ENCODE data around the gene ASCC3. TPM values are rescaled to one million over a fixed set of nuclear protein-coding genes. Genes with fewer than 3 reads are reported as not detected.
"Not testable (repeated sequence)": the region's sequence is repeated elsewhere in the genome, so short reads cannot be mapped to it uniquely, and the experiment has no call there.

Gene ASCC3
- total RNA-seq, 5 donors from 2014 or later (not counting 1 experiment from before 2014, with no cell fraction given), result 39.2 to 49.6 (median 44.2) TPM

DNA sequence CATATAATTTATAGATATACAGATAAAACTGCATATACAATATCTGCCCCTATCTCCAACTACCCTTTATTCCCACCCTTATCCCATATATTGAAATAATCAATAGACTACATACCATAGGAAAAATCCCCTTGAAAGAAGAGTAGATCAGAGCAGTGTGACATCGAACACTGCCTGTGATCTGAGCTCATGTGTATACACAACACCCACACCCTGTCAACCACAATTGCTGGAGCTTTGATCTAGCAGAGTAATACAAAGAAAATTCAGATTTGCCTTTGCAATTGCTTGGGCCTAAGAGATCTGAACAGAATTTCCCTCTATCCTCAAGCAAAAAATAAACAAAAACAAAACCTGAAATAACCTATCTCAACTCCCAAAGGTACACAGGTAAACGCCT, 119.3 kb downstream of the ASCC3 start:
- no peak for DNase-seq
- Mint-ChIP-seq H3K27me3 (no peaks in the 10 kb centered on the region), H3K36me3 (peaks cover 92% of the 10 kb centered on the region), H3K9me3 (peaks cover 7 to 27% (median 10%) of the 10 kb centered on the region in 3 donors), H3K27ac (no peak overlapping the region), H3K4me3 (no peak overlapping the region), H3K4me1 (peaks cover 5 to 7% (median 6%) of the 10 kb centered on the region in 3 donors)
- ATAC-seq (replicated peaks in 1 of 4), result no peak
- no peaks in the 10 kb centered on the region for H3K27me3 ChIP-seq (replicated peaks in 1 of 2; ENCODE audit: control insufficient read depth in 2 of 2, extremely low read depth in 1 of 2, insufficient read depth in 2 of 2, low read length in 1 of 2)
- ChIA-PET POLR2A (no interaction called here), CTCF (interaction anchor here in 1 of 2 donors (0.7 kb wide), 1 partner anchor 886 kb away, joined by 4 read pairs; no protein-coding TSS in a partner anchor)
- WGBS (ENCODE audit: insufficient coverage), result no CpG with 5 or more reads among the region's 2 CpGs
- peaks cover 3 to 45% of the 10 kb centered on the region in 2 donors for H3K36me3 ChIP-seq (ENCODE audit: control insufficient read depth in 2 of 2, extremely low read depth in 1 of 2, insufficient read depth in 1 of 2, low read length in 1 of 2)
- no peak overlapping the region for H3K4me3 ChIP-seq (ENCODE audit: control insufficient read depth in 1 of 2, extremely low read depth in 1 of 2, low read length in 1 of 2)
- H3K4me1 ChIP-seq (ENCODE audit: control insufficient read depth in 1 of 2, extremely low read depth in 1 of 2, insufficient read depth in 2 of 2, low read length in 2 of 2), result no peaks in the 10 kb centered on the region
- peaks cover 2% of the 10 kb centered on the region for H3K9me3 ChIP-seq
- H3K27ac ChIP-seq (ENCODE audit: low read length), result no peak overlapping the region

DNA sequence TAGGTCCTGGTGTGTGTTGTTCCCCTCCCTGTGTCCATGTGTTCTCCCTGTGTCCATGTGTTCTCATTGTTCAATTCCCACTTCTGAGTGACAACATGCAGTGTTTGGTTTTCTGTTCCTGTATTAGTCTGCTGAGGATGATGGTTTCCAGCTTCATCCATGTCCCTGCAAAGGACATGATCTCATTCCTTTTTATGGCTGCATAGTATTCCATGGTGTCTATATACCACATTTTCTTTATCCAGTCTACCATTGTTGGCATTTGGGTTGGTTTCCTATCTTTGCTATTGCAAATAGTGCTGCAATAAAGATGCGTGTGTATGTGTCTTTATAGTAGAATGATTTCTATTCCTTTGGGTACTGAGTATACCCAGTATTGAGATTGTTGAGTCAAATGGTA, 122.7 kb downstream of the ASCC3 start:
- H3K27ac Mint-ChIP-seq; H3K4me1 Mint-ChIP-seq; ATAC-seq (replicated peaks in 1 of 4); H3K9me3 Mint-ChIP-seq; DNase-seq; H3K4me3 ChIP-seq (ENCODE audit: control insufficient read depth in 1 of 2, extremely low read depth in 1 of 2, low read length in 1 of 2); H3K4me1 ChIP-seq (ENCODE audit: control insufficient read depth in 1 of 2, extremely low read depth in 1 of 2, insufficient read depth in 2 of 2, low read length in 2 of 2); H3K27me3 ChIP-seq (replicated peaks in 1 of 2; ENCODE audit: control insufficient read depth in 2 of 2, extremely low read depth in 1 of 2, insufficient read depth in 2 of 2, low read length in 1 of 2); CTCF ChIA-PET; H3K4me3 Mint-ChIP-seq; H3K27ac ChIP-seq (ENCODE audit: low read length); H3K27me3 Mint-ChIP-seq; POLR2A ChIA-PET; H3K9me3 ChIP-seq: not testable (repeated sequence)
- no CpG with 5 or more reads among the region's 1 CpG for WGBS (ENCODE audit: insufficient coverage)
- H3K36me3 ChIP-seq (ENCODE audit: control insufficient read depth in 2 of 2, extremely low read depth in 1 of 2, insufficient read depth in 1 of 2, low read length in 1 of 2), result peaks cover 3 to 23% of the 10 kb centered on the region in 2 donors
- H3K36me3 Mint-ChIP-seq, result peaks cover 78% of the 10 kb centered on the region

DNA sequence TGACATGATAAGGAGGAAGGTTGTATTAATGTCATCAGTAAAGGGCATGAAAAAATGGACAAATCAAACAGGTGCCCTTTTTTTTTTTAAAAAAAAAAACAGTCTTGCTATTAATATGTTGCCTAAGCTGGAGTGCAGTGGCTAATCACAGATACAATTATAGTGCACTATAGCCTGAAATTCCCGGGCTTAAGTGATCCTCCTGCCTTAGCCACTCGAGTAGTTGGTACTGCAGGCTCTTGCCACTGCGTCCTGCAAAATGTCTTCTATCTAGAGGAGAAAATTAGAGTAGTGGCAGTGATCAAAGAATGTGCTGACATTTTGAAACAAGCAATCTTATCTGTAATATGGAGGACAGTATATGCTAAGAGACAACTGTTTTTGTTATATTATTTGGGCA, 127.7 kb downstream of the ASCC3 start:
- ChIA-PET CTCF (interaction anchor here in 1 of 2 donors (0.7 kb wide), 1 partner anchor 36 kb away, joined by 3 read pairs; no protein-coding TSS in a partner anchor), POLR2A (no interaction called here)
- 100% methylated on average over 2 of the region's 3 CpGs for WGBS (ENCODE audit: insufficient coverage)
- DNase-seq (no peak), ATAC-seq (replicated peaks in 1 of 4) (no peak)
- Mint-ChIP-seq H3K36me3 (peaks cover 47% of the 10 kb centered on the region), H3K4me1 (peaks cover 0 to 2% (median 2%) of the 10 kb centered on the region in 3 donors), H3K9me3 (no peaks in the 10 kb centered on the region), H3K27me3 (no peaks in the 10 kb centered on the region), H3K27ac (no peak overlapping the region), H3K4me3 (no peak overlapping the region)
- H3K4me1 ChIP-seq (ENCODE audit: control insufficient read depth in 1 of 2, extremely low read depth in 1 of 2, insufficient read depth in 2 of 2, low read length in 2 of 2), result no peaks in the 10 kb centered on the region
- no peaks in the 10 kb centered on the region for H3K27me3 ChIP-seq (replicated peaks in 1 of 2; ENCODE audit: control insufficient read depth in 2 of 2, extremely low read depth in 1 of 2, insufficient read depth in 2 of 2, low read length in 1 of 2)
- H3K36me3 ChIP-seq (ENCODE audit: control insufficient read depth in 2 of 2, extremely low read depth in 1 of 2, insufficient read depth in 1 of 2, low read length in 1 of 2), result peaks cover 0 to 5% of the 10 kb centered on the region in 2 donors
- no peak overlapping the region for H3K27ac ChIP-seq (ENCODE audit: low read length)
- no peaks in the 10 kb centered on the region for H3K9me3 ChIP-seq
- H3K4me3 ChIP-seq (ENCODE audit: control insufficient read depth in 1 of 2, extremely low read depth in 1 of 2, low read length in 1 of 2), result no peak overlapping the region

- Histone ChIP-seq H3K27me3 (replicated peaks in 1 of 2; ENCODE audit: control insufficient read depth in 2 of 2, extremely low read depth in 1 of 2, insufficient read depth in 2 of 2, low read length in 1 of 2) (no peaks in the 10 kb centered on the region), H3K9me3 (no peaks in the 10 kb centered on the region), H3K4me3 (ENCODE audit: control insufficient read depth in 1 of 2, extremely low read depth in 1 of 2, low read length in 1 of 2) (no peak overlapping the region), H3K27ac (ENCODE audit: low read length) (no peak overlapping the region), H3K36me3 (ENCODE audit: control insufficient read depth in 2 of 2, extremely low read depth in 1 of 2, insufficient read depth in 1 of 2, low read length in 1 of 2) (peaks cover 0 to 5% of the 10 kb centered on the region in 2 donors), H3K4me1 (ENCODE audit: control insufficient read depth in 1 of 2, extremely low read depth in 1 of 2, insufficient read depth in 2 of 2, low read length in 2 of 2) (no peaks in the 10 kb centered on the region)
- Mint-ChIP-seq H3K4me3 (no peak overlapping the region), H3K27me3 (no peaks in the 10 kb centered on the region), H3K9me3 (no peaks in the 10 kb centered on the region), H3K36me3 (peaks cover 44% of the 10 kb centered on the region), H3K4me1 (no peaks in the 10 kb centered on the region), H3K27ac (no peak overlapping the region)
- WGBS (ENCODE audit: insufficient coverage), result 0% methylated on average over 1 of the region's 3 CpGs
- DNase-seq (no peak), ATAC-seq (replicated peaks in 1 of 4) (no peak)
- CTCF ChIA-PET, result interaction anchor here in 1 of 2 donors (1.0 kb wide), 1 partner anchor 32 kb away, joined by 3 read pairs; no protein-coding TSS in a partner anchor
- POLR2A ChIA-PET, result no interaction called here
Measured at GRCh38 chr6:100751590-100751989, 129.5 kb downstream of the ASCC3 start.

DNA sequence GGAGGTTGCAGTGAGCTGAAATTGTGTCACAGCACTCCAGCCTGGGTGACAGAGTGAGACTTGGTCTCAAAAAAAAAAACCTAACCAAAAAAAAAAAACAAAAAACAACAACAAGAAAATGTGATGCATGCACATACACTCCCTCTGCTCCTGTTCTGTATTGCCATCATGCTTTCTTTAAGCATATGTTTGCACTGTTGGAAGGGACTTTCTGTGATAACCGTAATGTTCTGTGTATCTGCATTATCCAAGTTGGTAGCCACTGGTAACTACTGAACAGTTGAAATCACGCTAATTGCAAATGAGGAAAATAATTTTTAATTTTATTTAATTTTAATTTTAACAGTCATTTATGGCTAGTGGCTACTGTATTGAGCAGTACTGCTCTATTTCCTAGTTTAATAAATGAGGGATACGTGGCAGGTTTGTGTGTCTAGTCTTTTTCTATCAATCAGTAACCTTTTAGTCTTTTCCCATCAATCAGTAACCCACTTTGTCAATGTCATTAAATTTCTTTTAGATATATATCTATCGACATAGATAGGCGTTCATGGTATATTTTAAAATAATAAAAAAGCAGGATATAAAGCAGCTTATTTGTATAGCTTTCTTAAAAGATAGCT, 135.6 kb downstream of the ASCC3 start:
- no peaks in the 10 kb centered on the region for H3K9me3 ChIP-seq
- no peaks in the 10 kb centered on the region for H3K27me3 ChIP-seq (replicated peaks in 1 of 2; ENCODE audit: control insufficient read depth in 2 of 2, extremely low read depth in 1 of 2, insufficient read depth in 2 of 2, low read length in 1 of 2)
- WGBS (ENCODE audit: insufficient coverage), result no CpG with 5 or more reads among the region's 5 CpGs
- H3K9me3 Mint-ChIP-seq, result peaks cover 0 to 14% (median 8%) of the 10 kb centered on the region in 3 donors
- no peaks in the 10 kb centered on the region for H3K4me1 ChIP-seq (ENCODE audit: control insufficient read depth in 1 of 2, extremely low read depth in 1 of 2, insufficient read depth in 2 of 2, low read length in 2 of 2)
- ChIA-PET CTCF (interaction anchor here in 1 of 2 donors (0.6 kb wide), 1 partner anchor 1328 kb away, joined by 5 read pairs; no protein-coding TSS in a partner anchor), POLR2A (no interaction called here)
- ATAC-seq (replicated peaks in 1 of 4), result no peak
- no peak overlapping the region for H3K4me3 ChIP-seq (ENCODE audit: control insufficient read depth in 1 of 2, extremely low read depth in 1 of 2, low read length in 1 of 2)
- H3K27me3 Mint-ChIP-seq, result no peaks in the 10 kb centered on the region
- no peak for DNase-seq
- no peak overlapping the region for H3K4me3 Mint-ChIP-seq
- peaks cover 40% of the 10 kb centered on the region for H3K36me3 Mint-ChIP-seq
- no peak overlapping the region for H3K27ac ChIP-seq (ENCODE audit: low read length)
- no peak overlapping the region for H3K27ac Mint-ChIP-seq
- peaks cover 0 to 7% (median 5%) of the 10 kb centered on the region in 3 donors for H3K4me1 Mint-ChIP-seq
- peaks cover 3 to 10% of the 10 kb centered on the region in 2 donors for H3K36me3 ChIP-seq (ENCODE audit: control insufficient read depth in 2 of 2, extremely low read depth in 1 of 2, insufficient read depth in 1 of 2, low read length in 1 of 2)

- POLR2A ChIA-PET, result no interaction called here
- H3K36me3 ChIP-seq (ENCODE audit: control insufficient read depth in 2 of 2, extremely low read depth in 1 of 2, insufficient read depth in 1 of 2, low read length in 1 of 2), result peaks cover 3 to 8% of the 10 kb centered on the region in 2 donors
- no peak overlapping the region for H3K27ac ChIP-seq (ENCODE audit: low read length)
- H3K4me3 ChIP-seq (ENCODE audit: control insufficient read depth in 1 of 2, extremely low read depth in 1 of 2, low read length in 1 of 2), result no peak overlapping the region
- ATAC-seq (replicated peaks in 1 of 4) (no peak), DNase-seq (no peak)
- peaks cover 24 to 38% (median 26%) of the 10 kb centered on the region in 3 donors for H3K4me1 Mint-ChIP-seq
- H3K36me3 Mint-ChIP-seq, result peaks cover 26% of the 10 kb centered on the region
- no peaks in the 10 kb centered on the region for H3K9me3 ChIP-seq
- H3K27me3 ChIP-seq (replicated peaks in 1 of 2; ENCODE audit: control insufficient read depth in 2 of 2, extremely low read depth in 1 of 2, insufficient read depth in 2 of 2, low read length in 1 of 2), result no peaks in the 10 kb centered on the region
- no peaks in the 10 kb centered on the region for H3K4me1 ChIP-seq (ENCODE audit: control insufficient read depth in 1 of 2, extremely low read depth in 1 of 2, insufficient read depth in 2 of 2, low read length in 2 of 2)
- CTCF ChIA-PET, result no interaction called here
- H3K9me3 Mint-ChIP-seq, result peaks cover 2 to 27% (median 9%) of the 10 kb centered on the region in 3 donors
- H3K27ac Mint-ChIP-seq, result no peak overlapping the region
- no peaks in the 10 kb centered on the region for H3K27me3 Mint-ChIP-seq
- H3K4me3 Mint-ChIP-seq, result no peak overlapping the region
Measured at GRCh38 chr6:100740439-100740838, 140.7 kb downstream of the ASCC3 start.
